Right lobe of liver (tissue), 4 donors: Measurements from ENCODE around the gene GNL2.

Experiments used
- CTCF ChIP-seq, 4 donors: fragments of 200-600 bp in 3 of 4; fragments of 450-650 bp in 1 of 4; IDR thresholded peaks; one replicate each; pipeline versions ENCODE4 v1.5.1 to v1.8.0; 2016 to 2022; ENCODE audit warnings: antibody characterized with exemption in 4 of 4, mild to moderate bottlenecking in 2 of 4
- POLR2A ChIP-seq: fragments of 450-650 bp; IDR thresholded peaks from one replicate; pipeline ENCODE4 v1.6.1; 2017; ENCODE audit warnings: antibody characterized with exemption, mild to moderate bottlenecking
- donor health status: DM: no; HTN: no; CAD: no.
- donor health status: DM: no; HTN: no; CAD: no.
- donor health status: DM: no; HTN: yes; CAD: no.

GRCh38 chr1:37519613-37520012 is 76.1 kb downstream of the GNL2 start:
- TF ChIP-seq CTCF (IDR thresholded peaks at IDR 0.05) (no peak), POLR2A (no peak)
